GM10847 (cell line): ENCODE results near the gene CLPX.

Experiments
- POLR2A ChIP-seq: IDR thresholded peaks from 2 replicates; pipeline ENCODE4 v1.6.1; 2011; ENCODE audit not compliant: insufficient read length; ENCODE audit errors: extremely low read depth

Gene CLPX

GRCh38 chr15:65133548-65134200 lies 51.5 kb downstream of the CLPX start, which contains the start of gene PDCD7:
Gene PDCD7 (minus strand): TSS chr15:65133808. CDS start chr15:65133781, 27 bp downstream.
- TF ChIP-seq POLR2A: peak; percentile 83

- TF ChIP-seq POLR2A: no peak
Measured at GRCh38 chr15:65132878-65133547, 52.1 kb downstream of the CLPX start.

GRCh38 chr15:65130941-65131340 lies 54.2 kb downstream of the CLPX start:
- no peak for TF ChIP-seq POLR2A

GRCh38 chr15:65115542-65115941 lies 69.6 kb downstream of the CLPX start:
- no peak for TF ChIP-seq POLR2A

GRCh38 chr15:65115086-65115485 lies 70.1 kb downstream of the CLPX start, which contains the start of gene UBAP1L:
Gene UBAP1L (minus strand): TSS chr15:65115200. CDS start chr15:65106215, 8,985 bp downstream.
- TF ChIP-seq POLR2A: no peak

GRCh38 chr15:65110676-65111292 lies 74.4 kb downstream of the CLPX start:
- TF ChIP-seq POLR2A: no peak

- TF ChIP-seq POLR2A: no peak
Measured at GRCh38 chr15:65106011-65106590, 79.0 kb downstream of the CLPX start.

GRCh38 chr15:65105038-65105437 lies 80.1 kb downstream of the CLPX start:
- no peak for TF ChIP-seq POLR2A

GRCh38 chr15:65102912-65103311 lies 82.2 kb downstream of the CLPX start:
- no peak for TF ChIP-seq POLR2A

GRCh38 chr15:65101891-65102708 lies 83.0 kb downstream of the CLPX start:
- no peak for TF ChIP-seq POLR2A

- no peak for TF ChIP-seq POLR2A
Measured at GRCh38 chr15:65101411-65101890, 83.7 kb downstream of the CLPX start.

GRCh38 chr15:65100442-65100841 lies 84.7 kb downstream of the CLPX start:
- no peak for TF ChIP-seq POLR2A

GRCh38 chr15:65099336-65099735 lies 85.8 kb downstream of the CLPX start:
- no peak for TF ChIP-seq POLR2A
